ENCODE measurements around the gene OSBPL10.

Gene OSBPL10

GRCh38 chr3:31743331-31744089 lies 237.6 kb downstream of the OSBPL10 start:
- Histone ChIP-seq H3K9ac (ENCODE audit: low read length) (no peak overlapping the region), H3K36me3 (ENCODE audit: insufficient read depth, low read length) (no peaks in the 10 kb centered on the region), H3K4me1 (ENCODE audit: insufficient read depth, low read length) (no peaks in the 10 kb centered on the region), H3K9me3 (ENCODE audit: low read length) (no peaks in the 10 kb centered on the region), H3K4me3 (ENCODE audit: low read depth in 1 of 2, low read length in 2 of 2) (no peak overlapping the region), H3K27ac (ENCODE audit: low read depth, low read length) (no peak overlapping the region), H3K27me3 (ENCODE audit: control insufficient read depth in 1 of 2, insufficient read depth in 2 of 2, low read length in 2 of 2) (no peaks in the 10 kb centered on the region)

- no peak overlapping the region for H3K27ac ChIP-seq (ENCODE audit: low read depth, low read length)
- no peak overlapping the region for H3K9ac ChIP-seq (ENCODE audit: low read length)
- H3K36me3 ChIP-seq (ENCODE audit: insufficient read depth, low read length) = no peaks in the 10 kb centered on the region
- H3K27me3 ChIP-seq (ENCODE audit: control insufficient read depth in 1 of 2, insufficient read depth in 2 of 2, low read length in 2 of 2) = no peaks in the 10 kb centered on the region
- H3K4me1 ChIP-seq (ENCODE audit: insufficient read depth, low read length) = no peaks in the 10 kb centered on the region
- no peaks in the 10 kb centered on the region for H3K9me3 ChIP-seq (ENCODE audit: low read length)
- H3K4me3 ChIP-seq (ENCODE audit: low read depth in 1 of 2, low read length in 2 of 2) = no peak overlapping the region
These were observed 240.7 kb downstream of the OSBPL10 start for GRCh38 chr3:31740397-31740796.

- Histone ChIP-seq H3K9ac (ENCODE audit: low read length) (no peak overlapping the region), H3K4me3 (ENCODE audit: low read depth in 1 of 2, low read length in 2 of 2) (peak overlapping the region in 1 of 2 donors; percentile 23)
These were observed 242.7 kb downstream of the OSBPL10 start for GRCh38 chr3:31738412-31738811.

GRCh38 chr3:31735667-31736066 lies 245.4 kb downstream of the OSBPL10 start:
- Histone ChIP-seq H3K9me3 (ENCODE audit: low read length) (no peaks in the 10 kb centered on the region), H3K36me3 (ENCODE audit: insufficient read depth, low read length) (no peaks in the 10 kb centered on the region), H3K9ac (ENCODE audit: low read length) (no peak overlapping the region), H3K27ac (ENCODE audit: low read depth, low read length) (no peak overlapping the region), H3K4me3 (ENCODE audit: low read depth in 1 of 2, low read length in 2 of 2) (no peak overlapping the region), H3K27me3 (ENCODE audit: control insufficient read depth in 1 of 2, insufficient read depth in 2 of 2, low read length in 2 of 2) (no peaks in the 10 kb centered on the region), H3K4me1 (ENCODE audit: insufficient read depth, low read length) (no peaks in the 10 kb centered on the region)

More at GRCh38 chr3:31738412-31738811, 242.7 kb downstream of the OSBPL10 start:
- Histone ChIP-seq H3K27me3 (ENCODE audit: control insufficient read depth in 1 of 2, insufficient read depth in 2 of 2, low read length in 2 of 2) (no peaks in the 10 kb centered on the region), H3K9me3 (ENCODE audit: low read length) (no peaks in the 10 kb centered on the region), H3K36me3 (ENCODE audit: insufficient read depth, low read length) (no peaks in the 10 kb centered on the region), H3K4me1 (ENCODE audit: insufficient read depth, low read length) (no peaks in the 10 kb centered on the region), H3K27ac (ENCODE audit: low read depth, low read length) (no peak overlapping the region)

GRCh38 chr3:31733234-31733667 lies 247.8 kb downstream of the OSBPL10 start:
- Histone ChIP-seq H3K36me3 (ENCODE audit: insufficient read depth, low read length) (no peaks in the 10 kb centered on the region), H3K27ac (ENCODE audit: low read depth, low read length) (no peak overlapping the region), H3K9ac (ENCODE audit: low read length) (no peak overlapping the region), H3K4me1 (ENCODE audit: insufficient read depth, low read length) (no peaks in the 10 kb centered on the region), H3K27me3 (ENCODE audit: control insufficient read depth in 1 of 2, insufficient read depth in 2 of 2, low read length in 2 of 2) (no peaks in the 10 kb centered on the region), H3K9me3 (ENCODE audit: low read length) (no peaks in the 10 kb centered on the region), H3K4me3 (ENCODE audit: low read depth in 1 of 2, low read length in 2 of 2) (no peak overlapping the region)

GRCh38 chr3:31732548-31732947 lies 248.5 kb downstream of the OSBPL10 start:
- Histone ChIP-seq H3K4me1 (ENCODE audit: insufficient read depth, low read length) (no peaks in the 10 kb centered on the region), H3K9me3 (ENCODE audit: low read length) (no peaks in the 10 kb centered on the region), H3K27me3 (ENCODE audit: control insufficient read depth in 1 of 2, insufficient read depth in 2 of 2, low read length in 2 of 2) (no peaks in the 10 kb centered on the region), H3K27ac (ENCODE audit: low read depth, low read length) (no peak overlapping the region), H3K9ac (ENCODE audit: low read length) (no peak overlapping the region), H3K4me3 (ENCODE audit: low read depth in 1 of 2, low read length in 2 of 2) (no peak overlapping the region), H3K36me3 (ENCODE audit: insufficient read depth, low read length) (no peaks in the 10 kb centered on the region)

GRCh38 chr3:31729573-31729972 lies 251.5 kb downstream of the OSBPL10 start:
- Histone ChIP-seq H3K4me1 (ENCODE audit: insufficient read depth, low read length) (no peaks in the 10 kb centered on the region), H3K9me3 (ENCODE audit: low read length) (no peaks in the 10 kb centered on the region), H3K4me3 (ENCODE audit: low read depth in 1 of 2, low read length in 2 of 2) (no peak overlapping the region), H3K27ac (ENCODE audit: low read depth, low read length) (no peak overlapping the region), H3K27me3 (ENCODE audit: control insufficient read depth in 1 of 2, insufficient read depth in 2 of 2, low read length in 2 of 2) (no peaks in the 10 kb centered on the region), H3K36me3 (ENCODE audit: insufficient read depth, low read length) (no peaks in the 10 kb centered on the region), H3K9ac (ENCODE audit: low read length) (no peak overlapping the region)

GRCh38 chr3:31729082-31729481 lies 252.0 kb downstream of the OSBPL10 start:
- no peak overlapping the region for H3K4me3 ChIP-seq (ENCODE audit: low read depth in 1 of 2, low read length in 2 of 2)
- H3K9ac ChIP-seq (ENCODE audit: low read length) = no peak overlapping the region
- no peaks in the 10 kb centered on the region for H3K4me1 ChIP-seq (ENCODE audit: insufficient read depth, low read length)
- H3K27ac ChIP-seq (ENCODE audit: low read depth, low read length) = no peak overlapping the region
- no peaks in the 10 kb centered on the region for H3K9me3 ChIP-seq (ENCODE audit: low read length)
- no peaks in the 10 kb centered on the region for H3K36me3 ChIP-seq (ENCODE audit: insufficient read depth, low read length)
- no peaks in the 10 kb centered on the region for H3K27me3 ChIP-seq (ENCODE audit: control insufficient read depth in 1 of 2, insufficient read depth in 2 of 2, low read length in 2 of 2)

- Histone ChIP-seq H3K9me3 (ENCODE audit: low read length) (no peaks in the 10 kb centered on the region), H3K4me3 (ENCODE audit: low read depth in 1 of 2, low read length in 2 of 2) (no peak overlapping the region), H3K4me1 (ENCODE audit: insufficient read depth, low read length) (no peaks in the 10 kb centered on the region), H3K27ac (ENCODE audit: low read depth, low read length) (no peak overlapping the region), H3K27me3 (ENCODE audit: control insufficient read depth in 1 of 2, insufficient read depth in 2 of 2, low read length in 2 of 2) (no peaks in the 10 kb centered on the region), H3K36me3 (ENCODE audit: insufficient read depth, low read length) (no peaks in the 10 kb centered on the region), H3K9ac (ENCODE audit: low read length) (no peak overlapping the region)
These were observed 252.7 kb downstream of the OSBPL10 start for GRCh38 chr3:31728403-31728802.

- Histone ChIP-seq H3K27ac (ENCODE audit: low read depth, low read length) (no peak overlapping the region), H3K27me3 (ENCODE audit: control insufficient read depth in 1 of 2, insufficient read depth in 2 of 2, low read length in 2 of 2) (no peaks in the 10 kb centered on the region), H3K4me3 (ENCODE audit: low read depth in 1 of 2, low read length in 2 of 2) (no peak overlapping the region), H3K36me3 (ENCODE audit: insufficient read depth, low read length) (no peaks in the 10 kb centered on the region), H3K9me3 (ENCODE audit: low read length) (no peaks in the 10 kb centered on the region), H3K4me1 (ENCODE audit: insufficient read depth, low read length) (no peaks in the 10 kb centered on the region), H3K9ac (ENCODE audit: low read length) (no peak overlapping the region)
These were observed 255.1 kb downstream of the OSBPL10 start for GRCh38 chr3:31725976-31726375.

GRCh38 chr3:31725568-31725967 lies 255.5 kb downstream of the OSBPL10 start:
- Histone ChIP-seq H3K27me3 (ENCODE audit: control insufficient read depth in 1 of 2, insufficient read depth in 2 of 2, low read length in 2 of 2) (no peaks in the 10 kb centered on the region), H3K4me3 (ENCODE audit: low read depth in 1 of 2, low read length in 2 of 2) (no peak overlapping the region), H3K27ac (ENCODE audit: low read depth, low read length) (no peak overlapping the region), H3K4me1 (ENCODE audit: insufficient read depth, low read length) (no peaks in the 10 kb centered on the region), H3K9me3 (ENCODE audit: low read length) (no peaks in the 10 kb centered on the region), H3K9ac (ENCODE audit: low read length) (no peak overlapping the region), H3K36me3 (ENCODE audit: insufficient read depth, low read length) (no peaks in the 10 kb centered on the region)

- no peak overlapping the region for H3K4me3 ChIP-seq (ENCODE audit: low read depth in 1 of 2, low read length in 2 of 2)
- no peak overlapping the region for H3K9ac ChIP-seq (ENCODE audit: low read length)
- H3K27me3 ChIP-seq (ENCODE audit: control insufficient read depth in 1 of 2, insufficient read depth in 2 of 2, low read length in 2 of 2) = no peaks in the 10 kb centered on the region
- no peaks in the 10 kb centered on the region for H3K36me3 ChIP-seq (ENCODE audit: insufficient read depth, low read length)
- H3K9me3 ChIP-seq (ENCODE audit: low read length) = no peaks in the 10 kb centered on the region
- no peaks in the 10 kb centered on the region for H3K4me1 ChIP-seq (ENCODE audit: insufficient read depth, low read length)
- H3K27ac ChIP-seq (ENCODE audit: low read depth, low read length) = no peak overlapping the region
These were observed 256.4 kb downstream of the OSBPL10 start for GRCh38 chr3:31724651-31725050.
